IMR-90 (cell line): ENCODE measurements around the gene PRKAG2. TPM values are rescaled to one million over a fixed set of nuclear protein-coding genes. Genes with fewer than 3 reads are reported as not detected.

Experiments
- ATAC-seq: fragments of 200-7000 bp; cut with Tn5 transposase; 2 replicates; pipeline ENCODE4 v1.9.1; 2020; ENCODE audit warnings: low read depth, mild to moderate bottlenecking, moderate library complexity
- BruUV-seq: library from RNA; stranded (reverse); fragments of 400-500 nt; replicated peaks from 2 replicates; lab custom pipeline; 2021; lab: Mats Ljungman, UMichigan
- CTCF ChIA-PET: fragments of 300-600 bp; formaldehyde crosslinking; extraction: SDS; loops from one replicate; lab custom pipeline; 2021; ENCODE audit warnings: antibody characterized with exemption; lab: Yijun Ruan, JAX
- POLR2A ChIA-PET: fragments of 300-600 bp; sonication (Branson Sonifier 250); formaldehyde crosslinking; loops from one replicate; lab custom pipeline; 2022; ENCODE audit warnings: antibody characterized with exemption; ENCODE audit not compliant: unreplicated experiment; lab: Charles Lee
- DNase-seq: peaks from one replicate; pipeline ENCODE4 v3.0.0; 2013
- H2AFZ ChIP-seq: replicated peaks from 2 replicates; pipeline ENCODE3; 2013; ENCODE audit warnings: low read length, mild to moderate bottlenecking; ENCODE audit not compliant: poor library complexity
- H2AK5ac ChIP-seq: 2 replicates; pipeline ENCODE4 v1.6.1; 2013; ENCODE audit warnings: low read depth, low read length, inconsistent platforms
- H2AK9ac ChIP-seq: replicated peaks from 2 replicates; pipeline ENCODE3; 2013; ENCODE audit warnings: mild to moderate bottlenecking, low read depth, low read length, moderate library complexity; ENCODE audit not compliant: poor library complexity
- H2BK120ac ChIP-seq: 2 replicates; pipeline ENCODE4 v1.6.1; 2013; ENCODE audit warnings: low read depth, low read length, inconsistent platforms
- H2BK15ac ChIP-seq: 3 replicates; pipeline ENCODE4 v1.6.1; 2013; ENCODE audit warnings: low read depth, low read length, inconsistent platforms
- H2BK20ac ChIP-seq: 2 replicates; pipeline ENCODE4 v1.6.1; 2013; ENCODE audit warnings: low read depth, mild to moderate bottlenecking, inconsistent platforms, low read length, moderate library complexity
- H2BK5ac ChIP-seq: 2 replicates; pipeline ENCODE4 v1.6.1; 2013; ENCODE audit warnings: mild to moderate bottlenecking, low read depth, low read length, inconsistent platforms; ENCODE audit not compliant: poor library complexity, severe bottlenecking
- H3K14ac ChIP-seq: replicated peaks from 2 replicates; pipeline ENCODE4 v1.6.1; 2013; ENCODE audit warnings: low read depth, low read length, inconsistent platforms
- H3K18ac ChIP-seq: 2 replicates; pipeline ENCODE4 v1.6.1; 2013; ENCODE audit warnings: low read depth, low read length, control low read depth
- H3K23ac ChIP-seq: 2 replicates; pipeline ENCODE4 v1.6.1; 2013; ENCODE audit warnings: low read depth, low read length, inconsistent platforms
- H3K27ac ChIP-seq: 2 replicates; pipeline ENCODE4 v1.5.1; 2013; ENCODE audit warnings: mild to moderate bottlenecking, control low read depth, low read length; ENCODE audit not compliant: insufficient read depth
- H3K27me3 ChIP-seq: 2 replicates; pipeline ENCODE4 v1.6.1; 2013; ENCODE audit warnings: low read length; ENCODE audit not compliant: control insufficient read depth, insufficient read depth
- H3K36me3 ChIP-seq: 2 replicates; pipeline ENCODE4 v1.6.1; 2013; ENCODE audit warnings: low read length, mixed read lengths; ENCODE audit not compliant: control insufficient read depth, insufficient read depth
- H3K4ac ChIP-seq: 2 replicates; pipeline ENCODE4 v1.6.1; 2013; ENCODE audit warnings: low read depth, low read length, inconsistent platforms
- H3K4me1 ChIP-seq: 2 replicates; pipeline ENCODE4 v1.6.1; 2013; ENCODE audit warnings: low read length, mixed read lengths; ENCODE audit not compliant: control insufficient read depth, insufficient read depth
- H3K4me2 ChIP-seq: 2 replicates; pipeline ENCODE4 v1.6.1; 2013; ENCODE audit warnings: low read depth, mild to moderate bottlenecking, control low read depth, low read length, moderate library complexity
- H3K4me3 ChIP-seq: 2 replicates; pipeline ENCODE4 v1.5.1; 2013; ENCODE audit warnings: low read depth, mild to moderate bottlenecking, control low read depth, low read length, moderate library complexity; ENCODE audit not compliant: insufficient read depth
- H3K56ac ChIP-seq: 2 replicates; pipeline ENCODE4 v1.6.1; 2013; ENCODE audit warnings: low read length, inconsistent platforms; ENCODE audit not compliant: insufficient read depth; ENCODE audit errors: extremely low read depth
- H3K79me1 ChIP-seq, 2 experiments: 2 replicates each; pipeline ENCODE4 v1.6.1; 2013; ENCODE audit warnings: low read length in 2 of 2, inconsistent platforms in 1 of 2, low read depth in 1 of 2
- H3K9ac ChIP-seq: 2 replicates; pipeline ENCODE4 v1.6.1; 2013; ENCODE audit warnings: low read depth, low read length, control low read depth
- H3K9me1 ChIP-seq: 2 replicates; pipeline ENCODE4 v1.6.1; 2013; ENCODE audit warnings: low read length, inconsistent platforms; ENCODE audit not compliant: insufficient read depth
- H3K9me3 ChIP-seq: 2 replicates; pipeline ENCODE4 v1.6.1; 2013; ENCODE audit warnings: low read length; ENCODE audit not compliant: control insufficient read depth, insufficient read depth
- H4K20me1 ChIP-seq: 2 replicates; pipeline ENCODE4 v1.6.1; 2013; ENCODE audit warnings: low read length, inconsistent platforms; ENCODE audit not compliant: insufficient read depth
- H4K5ac ChIP-seq: 2 replicates; pipeline ENCODE4 v1.6.1; 2013; ENCODE audit warnings: mild to moderate bottlenecking, low read depth, low read length, control low read depth
- H4K8ac ChIP-seq, 2 experiments: 2 replicates each; pipeline ENCODE4 v1.6.1; 2013; ENCODE audit warnings: low read depth in 2 of 2, low read length in 2 of 2, control low read depth in 1 of 2, inconsistent platforms in 1 of 2
- H4K91ac ChIP-seq: 2 replicates; pipeline ENCODE4 v1.6.1; 2013; ENCODE audit warnings: low read depth, low read length, inconsistent platforms; ENCODE audit not compliant: insufficient read depth
- BHLHE40 ChIP-seq: fragments of 150-350 bp; IDR thresholded peaks from 2 replicates; pipeline ENCODE4 v1.6.1; 2016; ENCODE audit warnings: mild to moderate bottlenecking, low read depth, low read length
- CEBPB ChIP-seq: IDR thresholded peaks from 2 replicates; pipeline ENCODE4 v1.6.1; 2012; ENCODE audit warnings: low read depth, low read length, improper control_type of control experiment
- CHD1 ChIP-seq: IDR thresholded peaks from 2 replicates; pipeline ENCODE4 v1.6.1; 2012; ENCODE audit warnings: low read depth, low read length, improper control_type of control experiment
- CTCF ChIP-seq: conservative IDR thresholded peaks from 2 replicates; pipeline ENCODE4 v1.5.1; 2012; ENCODE audit warnings: mild to moderate bottlenecking, low read depth, low read length, improper control_type of control experiment
- ELK1 ChIP-seq: fragments of 150-350 bp; IDR thresholded peaks from 2 replicates; pipeline ENCODE4 v1.6.1; 2016; ENCODE audit warnings: low read depth, mild to moderate bottlenecking, low read length, moderate library complexity, borderline replicate concordance
- FOS ChIP-seq: fragments of 150-350 bp; IDR thresholded peaks from 2 replicates; pipeline ENCODE4 v1.6.1; 2016; ENCODE audit warnings: low read depth, low read length
- POLR2A ChIP-seq: IDR thresholded peaks from 2 replicates; pipeline ENCODE4 v1.6.1; 2012; ENCODE audit warnings: mild to moderate bottlenecking, low read depth, low read length
- RAD21 ChIP-seq: IDR thresholded peaks from 2 replicates; pipeline ENCODE4 v1.6.1; 2012; ENCODE audit warnings: low read length, improper control_type of control experiment
- RFX5 ChIP-seq: IDR thresholded peaks from 2 replicates; pipeline ENCODE4 v1.8.0; 2012; ENCODE audit warnings: low read depth, mild to moderate bottlenecking, low read length, moderate library complexity
- SMC3 ChIP-seq: fragments of 150-350 bp; IDR thresholded peaks from 2 replicates; pipeline ENCODE4 v1.6.1; 2016; ENCODE audit warnings: low read depth, mild to moderate bottlenecking, antibody characterized with exemption, low read length, moderate library complexity
- USF2 ChIP-seq: fragments of 150-350 bp; IDR thresholded peaks from 2 replicates; pipeline ENCODE4 v1.6.1; 2017; ENCODE audit warnings: mild to moderate bottlenecking, antibody characterized with exemption, low read length, low read depth
- WGBS, 2 experiments: methylation state at CpG; one replicate each; pipeline versions ENCODE4 v1.1.5 to v1.1.7; 2013; ENCODE audit warnings: missing lambda C conversion rate in 2 of 2; ENCODE audit not compliant: insufficient read length in 1 of 2; ENCODE audit errors: extremely low coverage in 2 of 2; 5-methylcytosine and 5-hydroxymethylcytosine counted together
- dilution Hi-C: fragments of 300-500 bp; cut with HindIII; formaldehyde crosslinking; loops from one replicate; pipeline ENCODE4 v1.14.3; 2018; ENCODE audit warnings: low sequenced_read_pairs; ENCODE audit not compliant: unreplicated experiment
- in situ Hi-C: fragments of 300-500 bp; cut with MboI; formaldehyde crosslinking; loops from 3 replicates; pipeline ENCODE4 v1.14.3; 2019; ENCODE audit warnings: low sequenced_read_pairs, inconsistent platforms, mixed read lengths
- intact Hi-C: fragments of 100-400 bp; cut with micrococcal nuclease; formaldehyde crosslinking; loops from 2 replicates; pipeline ENCODE4 v1.10.0; 2022
- polyA plus RNA-seq, 3 experiments: library from polyadenylated mRNA; depleted of rRNA; stranded (reverse); fragments of >200 nt; gene quantifications; 2 replicates each; pipeline ENCODE4 v1.2.3, GENCODE V29; 2012; ENCODE audit warnings: low replicate concordance in 1 of 3
- total RNA-seq: library from RNA; depleted of rRNA; stranded (reverse); fragments of >200 nt; gene quantifications from 2 replicates; pipeline ENCODE4 v1.2.3, GENCODE V29; 2012

The PRKAG2 gene
- total and polyA plus RNA-seq, 2 of the 4 experiments (the other 2 are of a cell fraction): 15.4 to 21.6 TPM

GRCh38 chr7:151822541-151823181 lies 54.3 kb downstream of the PRKAG2 start:
- TF ChIP-seq ELK1 (no peak), FOS (no peak), POLR2A (no peak), RFX5 (no peak), CHD1 (no peak), CTCF (no peak), SMC3 (no peak), USF2 (no peak), RAD21 (no peak), CEBPB (no peak), BHLHE40 (no peak)
- H2AFZ ChIP-seq: no peak overlapping the region
- no peaks in the 10 kb centered on the region for H3K4me1 ChIP-seq
- no peaks in the 10 kb centered on the region for H3K9me1 ChIP-seq
- H3K4me2 ChIP-seq: no peak overlapping the region
- H4K20me1 ChIP-seq: no peaks in the 10 kb centered on the region
- no TSS peak for BruUV-seq
- no peak overlapping the region for H4K8ac ChIP-seq
- H3K36me3 ChIP-seq: no peaks in the 10 kb centered on the region
- no peak overlapping the region for H2BK15ac ChIP-seq
- no peak overlapping the region for H3K4ac ChIP-seq
- WGBS, 2 experiments: 66% methylated on average over 4 of the region's 17 CpGs; no CpG with 5 or more reads in 1 of the 2 experiments
- no peak overlapping the region for H3K27ac ChIP-seq
- no peak overlapping the region for H3K23ac ChIP-seq
- peaks cover 50% of the 10 kb centered on the region for H3K27me3 ChIP-seq
- H3K79me1 ChIP-seq: no peaks in the 10 kb centered on the region
- intact Hi-C loops (no loop called here), dilution Hi-C loops (no loop called here), in situ Hi-C loops (no loop called here)
- no peak overlapping the region for H3K4me3 ChIP-seq
- no peaks in the 10 kb centered on the region for H3K9me3 ChIP-seq
- no peak overlapping the region for H4K5ac ChIP-seq
- POLR2A ChIA-PET: no interaction called here
- H2AK9ac ChIP-seq: no peak overlapping the region
- no peak overlapping the region for H3K9ac ChIP-seq
- no peak overlapping the region for H2BK120ac ChIP-seq
- H3K56ac ChIP-seq: no peak overlapping the region
- H2BK20ac ChIP-seq: no peak overlapping the region
- ATAC-seq (no peak), DNase-seq (no peak)
- H3K18ac ChIP-seq: no peak overlapping the region
- no peak overlapping the region for H2AK5ac ChIP-seq
- H4K91ac ChIP-seq: no peak overlapping the region
- H3K14ac ChIP-seq: no peak overlapping the region
- CTCF ChIA-PET: no interaction called here
- no peak overlapping the region for H2BK5ac ChIP-seq
